GM11168 (cell line): ENCODE measurements around the gene SUN1.
"Not testable (repeated sequence)": the region's sequence is repeated elsewhere in the genome, so short reads cannot be mapped to it uniquely, and the experiment has no call there.

ENCODE experiments used
- in situ Hi-C: fragments of 300-500 bp; cut with MboI; formaldehyde crosslinking; loops from one replicate; pipeline ENCODE4 v1.12.0; 2022; ENCODE audit warnings: low sequenced_read_pairs; ENCODE audit not compliant: unreplicated experiment

SUN1 gene

GRCh38 chr7:833601-834258 is 1.5 kb downstream of the SUN1 start:
- in situ Hi-C loops, result no loop called here

DNA sequence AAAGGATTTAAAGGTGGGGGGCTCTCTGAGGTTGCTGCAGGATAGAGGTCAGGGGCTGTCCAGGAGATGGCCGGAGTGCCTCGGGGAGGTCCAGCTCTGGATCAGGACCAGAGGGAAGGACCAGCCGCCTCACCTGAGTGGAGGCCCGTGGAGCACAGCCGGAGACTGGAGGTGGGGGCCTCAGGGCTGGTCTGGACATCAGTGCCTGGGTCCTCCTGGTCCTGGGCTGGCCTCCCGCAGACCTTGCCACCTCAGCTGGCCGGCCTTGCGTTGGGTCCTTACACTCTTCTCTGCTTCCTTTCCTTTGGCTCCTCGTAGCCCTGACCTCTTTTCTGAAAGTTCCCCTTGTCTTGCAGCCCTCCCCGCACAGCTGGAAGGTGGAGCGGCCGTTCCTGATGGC is 2.0 kb downstream of the SUN1 start:
- in situ Hi-C loops, result no loop called here

DNA sequence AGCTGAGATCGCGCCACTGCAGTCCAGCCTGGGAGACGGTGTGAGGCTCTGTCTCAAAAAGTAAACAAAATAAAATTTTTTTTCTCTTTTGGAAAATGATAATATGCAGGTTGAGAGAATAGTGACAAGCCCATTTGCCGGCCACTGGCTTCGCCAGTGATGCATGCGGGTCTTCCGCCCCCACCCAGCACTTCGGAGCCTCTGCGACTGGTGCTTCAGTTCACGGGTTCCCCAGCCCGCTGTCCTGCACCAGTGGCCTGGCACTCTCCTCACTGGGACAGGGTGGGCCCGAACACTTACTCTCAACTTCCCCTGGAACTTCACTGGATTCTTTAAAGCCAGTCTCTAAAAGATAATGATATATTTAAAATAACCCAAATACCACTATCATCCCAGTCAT is 2.7 kb downstream of the SUN1 start:
- in situ Hi-C loops, result no loop called here

GRCh38 chr7:835485-836401 is 3.5 kb downstream of the SUN1 start:
- in situ Hi-C loops, result no loop called here

GRCh38 chr7:836429-836828 is 4.2 kb downstream of the SUN1 start:
- in situ Hi-C loops, result no loop called here

- in situ Hi-C loops, result no loop called here
Observed at GRCh38 chr7:837001-837400, 4.7 kb downstream of the SUN1 start.

- in situ Hi-C loops, result no loop called here
Observed at GRCh38 chr7:840001-840600, 7.8 kb downstream of the SUN1 start.

- in situ Hi-C loops, result no loop called here
Observed at GRCh38 chr7:841943-842342, 9.7 kb downstream of the SUN1 start.

DNA sequence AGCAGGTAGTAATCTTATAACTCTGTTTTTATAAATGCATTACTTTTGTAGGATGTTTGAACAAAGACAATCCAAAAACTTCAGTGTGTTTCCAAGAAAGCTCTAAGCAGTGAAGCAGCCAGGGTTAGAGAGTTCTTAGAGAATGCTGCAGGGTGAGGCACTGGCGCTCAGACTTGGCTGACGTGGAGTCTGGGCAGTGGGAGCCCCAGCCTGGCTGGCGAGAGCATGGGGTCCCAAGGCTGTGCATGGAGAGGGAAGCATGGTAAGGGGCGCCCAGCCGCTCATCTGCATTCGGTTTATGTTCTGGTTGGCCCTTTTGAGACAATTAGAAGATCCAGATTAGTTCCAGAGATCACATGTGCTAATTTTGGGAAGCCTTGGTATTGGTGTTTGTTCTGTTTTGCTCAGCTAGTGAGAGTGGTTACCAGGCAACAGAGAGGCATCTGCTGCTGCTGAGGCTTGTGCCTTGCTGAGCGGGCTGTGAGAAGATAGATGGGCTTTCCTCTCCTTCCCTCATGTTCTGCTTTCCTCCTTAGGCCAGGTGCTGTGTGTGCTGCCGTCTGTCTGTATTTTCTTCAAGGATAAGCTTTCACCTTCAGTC is 10.3 kb downstream of the SUN1 start:
- in situ Hi-C loops, result no loop called here

DNA sequence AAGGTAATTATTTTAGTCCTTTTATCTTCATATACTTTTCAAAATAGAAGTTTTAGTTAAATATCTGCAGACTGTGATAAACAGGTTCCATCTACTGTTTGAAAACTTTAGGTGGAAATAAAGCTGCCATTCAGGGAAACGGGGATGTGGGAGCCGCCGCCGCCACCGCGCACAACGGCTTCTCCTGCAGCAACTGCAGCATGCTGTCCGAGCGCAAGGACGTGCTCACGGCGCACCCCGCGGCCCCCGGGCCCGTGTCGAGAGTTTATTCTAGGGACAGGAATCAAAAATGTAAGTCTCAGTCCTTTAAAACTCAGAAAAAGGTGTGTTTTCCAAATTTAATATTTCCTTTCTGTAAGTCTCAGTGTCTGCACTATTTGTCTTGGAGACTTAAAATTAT is 11.0 kb downstream of the SUN1 start:
- in situ Hi-C loops, result no loop called here

DNA sequence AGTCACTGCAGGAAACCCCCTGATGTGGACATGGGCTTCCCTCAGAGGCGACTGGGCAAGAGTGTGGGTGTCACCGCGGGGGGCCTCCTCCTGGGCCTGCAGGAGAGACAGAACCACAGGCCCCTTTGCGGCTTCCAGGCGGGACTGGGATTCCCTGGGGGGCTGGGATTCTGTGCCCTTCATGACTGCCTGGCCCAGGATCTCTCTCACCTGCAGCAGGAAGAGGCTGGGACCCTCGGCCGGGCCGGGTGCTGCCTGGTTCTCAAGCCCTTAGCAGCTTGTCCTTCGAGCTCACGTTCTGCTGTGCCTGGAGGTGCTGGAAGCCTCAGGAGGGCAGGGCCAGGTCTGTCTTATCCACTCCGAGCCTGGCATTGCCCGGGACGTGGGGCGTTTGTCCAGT is 11.8 kb downstream of the SUN1 start:
- in situ Hi-C loops, result no loop called here

- in situ Hi-C loops, result no loop called here
Observed at GRCh38 chr7:844514-844913, 12.2 kb downstream of the SUN1 start.

- in situ Hi-C loops, result no loop called here
Observed at GRCh38 chr7:845091-845490, 12.8 kb downstream of the SUN1 start.

GRCh38 chr7:845731-846130 is 13.5 kb downstream of the SUN1 start:
- in situ Hi-C loops, result no loop called here

- in situ Hi-C loops, result not testable (repeated sequence)
Observed at GRCh38 chr7:846958-847650, 14.8 kb downstream of the SUN1 start.

GRCh38 chr7:847728-848127 is 15.5 kb downstream of the SUN1 start:
- in situ Hi-C loops, result not testable (repeated sequence)

- in situ Hi-C loops, result no loop called here
Observed at GRCh38 chr7:849145-849544, 16.9 kb downstream of the SUN1 start.

DNA sequence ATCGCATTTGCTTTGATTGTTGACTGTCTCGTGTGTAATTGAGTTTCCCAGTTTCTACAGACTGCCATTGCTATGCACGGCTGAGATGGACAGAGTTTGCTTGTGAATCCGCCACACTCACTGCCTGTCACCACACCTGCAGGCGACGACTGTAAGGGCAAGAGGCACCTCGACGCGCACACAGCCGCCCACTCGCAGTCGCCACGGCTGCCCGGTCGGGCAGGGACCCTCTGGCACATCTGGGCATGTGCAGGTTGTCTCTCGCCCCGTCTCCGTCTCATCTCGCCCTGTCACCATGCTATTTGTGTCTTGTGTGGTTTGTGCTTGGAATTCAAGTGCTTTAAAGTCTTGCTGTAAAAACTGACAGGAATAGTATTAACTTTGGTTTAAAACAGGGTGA is 17.5 kb downstream of the SUN1 start:
- in situ Hi-C loops, result no loop called here

- in situ Hi-C loops, result no loop called here
Observed at GRCh38 chr7:851204-851603, 18.9 kb downstream of the SUN1 start.

DNA sequence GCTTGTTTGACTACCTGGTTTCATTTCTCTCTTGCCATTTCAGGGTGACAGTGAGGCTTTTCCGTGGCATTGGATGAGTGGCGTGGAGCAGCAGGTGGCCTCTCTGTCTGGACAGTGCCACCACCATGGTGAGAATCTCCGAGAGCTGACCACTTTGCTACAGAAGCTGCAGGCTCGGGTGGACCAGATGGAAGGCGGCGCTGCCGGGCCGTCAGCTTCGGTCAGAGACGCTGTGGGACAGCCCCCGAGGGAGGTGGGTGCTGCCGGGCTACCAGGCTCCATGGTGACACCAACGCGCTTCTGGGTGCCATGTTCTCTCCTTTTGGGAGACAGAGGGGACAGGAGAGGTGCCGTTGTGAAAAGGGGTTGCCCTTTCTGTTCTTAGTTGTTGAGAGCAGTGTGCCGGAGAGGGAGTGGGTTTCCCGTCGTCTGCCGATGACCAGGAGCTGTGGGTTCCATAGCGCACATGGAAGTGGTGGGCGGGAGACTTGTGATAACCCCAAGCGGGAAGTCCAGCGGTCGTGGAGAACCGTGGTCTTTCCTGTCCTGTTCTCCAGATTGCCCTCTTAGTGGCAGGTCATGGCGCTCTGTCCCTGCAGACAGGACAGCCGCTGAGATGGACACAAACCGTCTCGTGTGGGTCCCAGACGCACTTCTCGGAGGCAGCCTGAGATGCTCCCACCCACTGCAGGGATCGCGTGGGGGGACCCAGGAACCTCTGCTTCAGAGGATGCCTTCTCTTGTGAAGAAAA is 21.3 kb downstream of the SUN1 start:
- in situ Hi-C loops, result no loop called here
